HCT116 (cell line): ENCODE results near the gene DLG2. TPM values are rescaled to one million over a fixed set of nuclear protein-coding genes. Genes with fewer than 3 reads are reported as not detected.

Experiments used
- ATAC-seq: fragments of 200-7000 bp; cut with Tn5 transposase; 2 replicates; pipeline ENCODE4 v1.9.1; 2020; ENCODE audit warnings: mild to moderate bottlenecking, moderate library complexity
- BruUV-seq: library from RNA; stranded (reverse); fragments of 400-500 nt; replicated peaks from 2 replicates; lab custom pipeline; 2021; lab: Mats Ljungman, UMichigan
- CTCF ChIA-PET: fragments of 300-600 bp; sonication (Branson Sonifier 250); formaldehyde crosslinking; loops from one replicate; lab custom pipeline; 2021; ENCODE audit warnings: antibody characterized with exemption; lab: Charles Lee
- POLR2A ChIA-PET: fragments of 300-600, 350-600 bp; sonication (Branson Sonifier 250); formaldehyde crosslinking; loops from one replicate; lab custom pipeline; 2021; ENCODE audit warnings: antibody characterized with exemption; lab: Charles Lee
- RAD21 ChIA-PET, 2 experiments: fragments of 300-600 bp; sonication (Branson Sonifier 250); formaldehyde crosslinking; loops; one replicate each; lab custom pipeline; 2023; ENCODE audit warnings: low total read pairs in 2 of 2; ENCODE audit not compliant: uncharacterized antibody in 2 of 2, unreplicated experiment in 2 of 2, low non-redundant PET in 1 of 2; lab: Charles Lee
- DNase-seq: peaks from one replicate; pipeline ENCODE4 v3.0.0-alpha.2; 2010; ENCODE audit warnings: low read depth, low spot score
- H2AFZ ChIP-seq: fragments of 200-600 bp; shearing (Covaris generic), sonication (generic); 2 replicates; pipeline ENCODE4 v1.6.1; 2017; ENCODE audit warnings: low read depth, mixed run types, mixed read lengths, antibody characterized with exemption, low read length; ENCODE audit not compliant: poor library complexity, severe bottlenecking
- H3K27ac ChIP-seq: 2 replicates; pipeline ENCODE4 v1.5.1; 2012; ENCODE audit warnings: low read depth, low read length
- H3K27me3 ChIP-seq: fragments of 200-600 bp; sonication (generic); 2 replicates; pipeline ENCODE4 v1.6.1; 2016; ENCODE audit warnings: mixed run types, low read length, mixed read lengths; ENCODE audit not compliant: insufficient read depth
- H3K36me3 ChIP-seq, 2 experiments: fragments of 200-500 bp in 1 of 2; fragments of 200-600 bp in 1 of 2; sonication (Bioruptor generic) in 1 of 2; sonication (generic) in 1 of 2; 2 replicates each; pipeline versions ENCODE4 v1.5.1 to v1.6.1; 2014 to 2016; ENCODE audit warnings: low read length in 2 of 2, inconsistent platforms in 1 of 2, mixed read lengths in 1 of 2, mixed run types in 1 of 2; ENCODE audit not compliant: insufficient read depth in 2 of 2, control insufficient read depth in 1 of 2
- H3K4me1 ChIP-seq, 2 experiments: fragments of 200-600 bp in 1 of 2; sonication (generic) in 1 of 2; 2 replicates each; pipeline versions ENCODE4 v1.5.1 to v1.6.1; 2012 to 2017; ENCODE audit warnings: low read length in 2 of 2, inconsistent platforms in 1 of 2, mild to moderate bottlenecking in 1 of 2, mixed read lengths in 1 of 2, mixed run types in 1 of 2, moderate library complexity in 1 of 2; ENCODE audit not compliant: insufficient read depth in 2 of 2, control insufficient read depth in 1 of 2
- H3K4me2 ChIP-seq: fragments of 200-600 bp; sonication (generic); 2 replicates; pipeline ENCODE4 v1.6.1; 2017; ENCODE audit warnings: mixed run types, low read length, mixed read lengths
- H3K4me3 ChIP-seq, 2 experiments: fragments of 200-600 bp in 1 of 2; sonication (generic) in 1 of 2; replicated peaks in 1 of 2; 2 replicates each; pipeline ENCODE4 v1.5.1; 2011 to 2016; ENCODE audit warnings: low read length in 2 of 2, control low read depth in 1 of 2, low read depth in 1 of 2, mild to moderate bottlenecking in 1 of 2, mixed read lengths in 1 of 2, mixed run types in 1 of 2
- H3K79me2 ChIP-seq: fragments of 200-600 bp; sonication (generic); 2 replicates; pipeline ENCODE4 v1.6.1; 2017; ENCODE audit warnings: mild to moderate bottlenecking, mixed run types, low read length, moderate library complexity, mixed read lengths; ENCODE audit not compliant: insufficient read depth
- H3K9ac ChIP-seq: fragments of 200-600 bp; sonication (generic); 2 replicates; pipeline ENCODE4 v1.6.1; 2016; ENCODE audit warnings: low read length, mixed read lengths
- H3K9me2 ChIP-seq: fragments of 200-600 bp; sonication (generic), shearing (Covaris generic); 2 replicates; pipeline ENCODE4 v1.6.1; 2017; ENCODE audit warnings: mixed run types, mild to moderate bottlenecking, moderate library complexity; ENCODE audit not compliant: insufficient read depth
- H3K9me3 ChIP-seq, 2 experiments: fragments of 200-500 bp in 1 of 2; fragments of 200-600 bp in 1 of 2; sonication (Bioruptor generic) in 1 of 2; sonication (generic) in 1 of 2; 2 replicates each; pipeline ENCODE4 v1.6.1; 2014 to 2017; ENCODE audit warnings: low read length in 2 of 2, mixed read lengths in 2 of 2, inconsistent platforms in 1 of 2, low read depth in 1 of 2, mild to moderate bottlenecking in 1 of 2, mixed run types in 1 of 2, moderate library complexity in 1 of 2; ENCODE audit not compliant: control insufficient read depth in 1 of 2, insufficient read depth in 1 of 2
- H4K20me1 ChIP-seq: fragments of 200-600 bp; sonication (generic), shearing (Covaris generic); 2 replicates; pipeline ENCODE4 v1.6.1; 2017; ENCODE audit warnings: mixed run types, mild to moderate bottlenecking, moderate library complexity; ENCODE audit not compliant: insufficient read depth
- CTCF ChIP-seq, 3 experiments: fragments of 200-600 bp in 1 of 3; sonication (generic) in 1 of 3; IDR thresholded peaks in 2 of 3; conservative IDR thresholded peaks in 1 of 3; 2 replicates each; pipeline ENCODE4 v1.5.1; 2012 to 2017; ENCODE audit warnings: low read depth in 2 of 3, low read length in 2 of 3, antibody characterized with exemption in 1 of 3, borderline replicate concordance in 1 of 3, control low read depth in 1 of 3, mild to moderate bottlenecking in 1 of 3, mixed read lengths in 1 of 3, mixed run types in 1 of 3, moderate library complexity in 1 of 3; ENCODE audit not compliant: insufficient read depth in 1 of 3
- EGR1 ChIP-seq: IDR thresholded peaks from 2 replicates; pipeline ENCODE4 v1.6.1; 2012; ENCODE audit warnings: low read depth
- ELF1 ChIP-seq: IDR thresholded peaks from 2 replicates; pipeline ENCODE4 v1.6.1; 2012; ENCODE audit warnings: low read depth, borderline replicate concordance
- FOSL1 ChIP-seq: IDR thresholded peaks from 2 replicates; pipeline ENCODE4 v1.6.1; 2012; ENCODE audit warnings: low read depth
- JUND ChIP-seq: IDR thresholded peaks from 2 replicates; pipeline ENCODE4 v1.6.1; 2012
- SP1 ChIP-seq: IDR thresholded peaks from 2 replicates; pipeline ENCODE4 v1.6.1; 2012; ENCODE audit warnings: low read depth
- SRF ChIP-seq: IDR thresholded peaks from 2 replicates; pipeline ENCODE4 v1.6.1; 2012; ENCODE audit warnings: low read depth
- ZBTB33 ChIP-seq: IDR thresholded peaks from 2 replicates; pipeline ENCODE4 v1.6.1; 2011; ENCODE audit warnings: mild to moderate bottlenecking, low read length, moderate library complexity; ENCODE audit not compliant: insufficient replicate concordance; ENCODE audit errors: extremely low read depth
- ZNF274 ChIP-seq: fragments of 200-500 bp; sonication (Bioruptor generic); IDR thresholded peaks from 2 replicates; pipeline ENCODE4 v1.6.1; 2014; ENCODE audit warnings: mild to moderate bottlenecking, low read depth, low read length, inconsistent platforms
- intact Hi-C: fragments of 100-400 bp; cut with micrococcal nuclease; formaldehyde crosslinking; loops from 2 replicates; pipeline ENCODE4 v1.10.0; 2022
- total RNA-seq: library from RNA; stranded (reverse); gene quantifications from one replicate; pipeline ENCODE4 v1.2.1, GENCODE V29; 2021; ENCODE audit not compliant: unreplicated experiment

Gene DLG2
- total RNA-seq, 1 experiment from 2014 or later: 2.4 TPM

GRCh38 chr11:84812471-84812969 lies 814.6 kb downstream of the DLG2 start:
- Histone ChIP-seq H3K4me2 (no peak overlapping the region), H3K27me3 (no peaks in the 10 kb centered on the region; the same call in 1 of the 2 replicates), H3K9me2 (no peaks in the 10 kb centered on the region), H2AFZ (no peak overlapping the region), H3K9me3 (no peaks in the 10 kb centered on the region), H3K9ac (no peak overlapping the region), H4K20me1 (no peaks in the 10 kb centered on the region), H3K36me3 (no peaks in the 10 kb centered on the region), H3K79me2 (no peaks in the 10 kb centered on the region), H3K4me3 (no peak overlapping the region), H3K4me1 (no peaks in the 10 kb centered on the region), H3K27ac (no peak overlapping the region)
- DNase-seq (no peak), ATAC-seq (no peak)
- POLR2A ChIA-PET: no interaction called here
- TF ChIP-seq JUND: no peak
- no peak for TF ChIP-seq ZNF274
- no peak for TF ChIP-seq ZBTB33
- no peak for TF ChIP-seq SP1
- TF ChIP-seq FOSL1: no peak
- no peak for TF ChIP-seq ELF1
- no peak for TF ChIP-seq CTCF (IDR thresholded peaks at IDR 0.05 in 2 of 3, conservative IDR thresholded peaks at IDR 0.05 in 1 of 3; ENCODE audit: borderline replicate concordance in 1 of 3, insufficient read depth in 1 of 3, low read depth in 2 of 3, low read length in 2 of 3)
- TF ChIP-seq EGR1: no peak
- TF ChIP-seq SRF: no peak
- intact Hi-C loops: no loop called here
- no TSS peak for BruUV-seq
- RAD21 ChIA-PET: no interaction called here
- CTCF ChIA-PET: no interaction called here
